ENCODE results near the gene POC1A.

Gene POC1A

DNA sequence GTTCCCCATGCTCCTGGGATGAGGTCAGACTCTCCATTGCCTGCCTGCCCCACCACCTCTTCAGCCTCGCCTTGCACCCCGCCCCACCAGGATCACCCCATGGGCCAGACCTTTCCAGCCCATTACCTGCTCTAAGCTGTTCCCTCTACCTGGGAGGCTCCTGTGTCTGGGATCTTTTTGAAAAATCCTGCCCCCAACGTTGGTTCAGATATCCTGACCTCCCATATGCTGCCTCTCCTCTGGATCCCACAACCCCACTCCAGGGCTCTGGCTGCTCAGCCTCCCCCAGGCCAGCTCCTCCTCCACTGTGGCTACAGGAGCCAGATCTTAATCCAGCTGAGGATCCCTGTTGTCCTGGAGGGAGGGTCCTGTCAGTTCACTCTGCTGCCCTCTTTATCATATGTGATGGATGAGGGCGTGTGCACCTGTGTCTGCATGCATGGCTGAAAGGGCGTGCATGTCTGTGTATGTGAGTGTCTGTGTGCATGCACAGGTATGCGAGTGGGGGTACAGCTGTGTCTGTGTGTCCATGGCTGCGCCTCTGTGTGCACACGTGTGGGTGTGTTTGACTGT is 22.0 kb upstream of the POC1A start:
- H3K27ac ChIP-seq (ENCODE audit: extremely low read depth, low read depth, low read length) = no peak overlapping the region
- no peak for TF ChIP-seq ZNF292 (tag by site-specific recombination; IDR thresholded peaks at IDR 0.05; ENCODE audit: borderline replicate concordance, low read depth)
- no peak for TF ChIP-seq ZBTB48 (tag by site-specific recombination; IDR thresholded peaks at IDR 0.05)
- peak; percentile 49 for TF ChIP-seq GLIS1 (tag by site-specific recombination; IDR thresholded peaks at IDR 0.05)
- TF ChIP-seq SP3 (tag by site-specific recombination; IDR thresholded peaks at IDR 0.05) = no peak
- TF ChIP-seq, protein P1, sequence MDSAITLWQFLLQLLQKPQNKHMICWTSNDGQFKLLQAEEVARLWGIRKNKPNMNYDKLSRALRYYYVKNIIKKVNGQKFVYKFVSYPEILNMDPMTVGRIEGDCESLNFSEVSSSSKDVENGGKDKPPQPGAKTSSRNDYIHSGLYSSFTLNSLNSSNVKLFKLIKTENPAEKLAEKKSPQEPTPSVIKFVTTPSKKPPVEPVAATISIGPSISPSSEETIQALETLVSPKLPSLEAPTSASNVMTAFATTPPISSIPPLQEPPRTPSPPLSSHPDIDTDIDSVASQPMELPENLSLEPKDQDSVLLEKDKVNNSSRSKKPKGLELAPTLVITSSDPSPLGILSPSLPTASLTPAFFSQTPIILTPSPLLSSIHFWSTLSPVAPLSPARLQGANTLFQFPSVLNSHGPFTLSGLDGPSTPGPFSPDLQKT (IDR thresholded peaks at IDR 0.05; ENCODE audit: borderline replicate concordance, low read depth, low read length) = no peak
- TF ChIP-seq HOXD13 (CRISPR knock-in tag; IDR thresholded peaks at IDR 0.05; ENCODE audit: borderline replicate concordance) = no peak
- TF ChIP-seq, protein P2, sequence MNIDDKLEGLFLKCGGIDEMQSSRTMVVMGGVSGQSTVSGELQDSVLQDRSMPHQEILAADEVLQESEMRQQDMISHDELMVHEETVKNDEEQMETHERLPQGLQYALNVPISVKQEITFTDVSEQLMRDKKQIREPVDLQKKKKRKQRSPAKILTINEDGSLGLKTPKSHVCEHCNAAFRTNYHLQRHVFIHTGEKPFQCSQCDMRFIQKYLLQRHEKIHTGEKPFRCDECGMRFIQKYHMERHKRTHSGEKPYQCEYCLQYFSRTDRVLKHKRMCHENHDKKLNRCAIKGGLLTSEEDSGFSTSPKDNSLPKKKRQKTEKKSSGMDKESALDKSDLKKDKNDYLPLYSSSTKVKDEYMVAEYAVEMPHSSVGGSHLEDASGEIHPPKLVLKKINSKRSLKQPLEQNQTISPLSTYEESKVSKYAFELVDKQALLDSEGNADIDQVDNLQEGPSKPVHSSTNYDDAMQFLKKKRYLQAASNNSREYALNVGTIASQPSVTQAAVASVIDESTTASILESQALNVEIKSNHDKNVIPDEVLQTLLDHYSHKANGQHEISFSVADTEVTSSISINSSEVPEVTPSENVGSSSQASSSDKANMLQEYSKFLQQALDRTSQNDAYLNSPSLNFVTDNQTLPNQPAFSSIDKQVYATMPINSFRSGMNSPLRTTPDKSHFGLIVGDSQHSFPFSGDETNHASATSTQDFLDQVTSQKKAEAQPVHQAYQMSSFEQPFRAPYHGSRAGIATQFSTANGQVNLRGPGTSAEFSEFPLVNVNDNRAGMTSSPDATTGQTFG (tag by site-specific recombination; IDR thresholded peaks at IDR 0.05; ENCODE audit: borderline replicate concordance) = no peak
- no peaks in the 10 kb centered on the region for H3K9me3 ChIP-seq (ENCODE audit: control insufficient read depth, insufficient read depth, low read depth, low read length)
- no peaks in the 10 kb centered on the region for H3K36me3 ChIP-seq (ENCODE audit: control insufficient read depth in 2 of 2, insufficient read depth in 1 of 2, low read length in 2 of 2)
- ChIA-PET CTCF (interaction anchor here (0.6 kb wide), 1 partner anchor 208 kb away, joined by 3 read pairs; no protein-coding TSS in a partner anchor), POLR2A (no interaction called here)
- no peaks in the 10 kb centered on the region for H3K4me1 ChIP-seq (ENCODE audit: control insufficient read depth, insufficient read depth, low read length)
- no peak overlapping the region for H3K4me3 ChIP-seq (ENCODE audit: low read depth, low read length)

DNA sequence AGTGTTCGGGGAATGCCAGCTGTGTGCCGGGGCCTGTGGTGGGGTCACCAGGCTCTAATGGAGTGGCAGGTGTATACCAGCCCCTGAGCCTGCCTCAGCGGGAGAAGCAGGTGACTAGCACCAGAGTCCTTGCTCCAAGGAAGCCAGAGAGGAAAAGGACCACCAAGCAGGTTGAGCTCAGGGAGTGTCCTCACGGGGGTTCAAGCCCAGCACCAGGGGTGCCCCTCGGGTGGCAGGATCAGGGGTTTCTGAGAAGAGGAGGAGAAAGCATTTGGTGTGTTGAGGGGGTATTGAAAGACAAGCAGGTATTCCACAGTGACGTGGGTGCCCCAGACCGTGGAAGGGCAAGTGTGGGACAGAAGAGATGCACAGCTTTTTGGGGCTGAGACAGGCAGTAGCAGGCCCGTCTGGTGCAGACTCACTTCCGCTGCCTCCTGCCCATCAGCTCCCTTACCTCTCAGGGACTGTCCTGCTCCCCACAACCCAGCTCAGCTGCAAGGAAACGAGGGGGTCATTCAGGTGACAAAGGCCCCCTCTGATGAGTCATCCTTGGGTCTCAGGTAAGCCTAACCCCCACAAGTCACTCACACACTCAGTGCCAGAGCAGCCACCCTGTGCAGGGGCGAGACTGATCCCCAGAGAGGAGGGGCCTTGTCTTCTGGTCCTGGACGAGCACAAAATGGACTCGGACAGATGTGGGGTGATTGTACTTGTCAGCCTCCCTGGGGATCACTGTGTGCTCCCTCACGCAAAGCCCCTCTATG is 21.4 kb upstream of the POC1A start:
- Histone ChIP-seq H3K36me3 (ENCODE audit: control insufficient read depth in 2 of 2, insufficient read depth in 1 of 2, low read length in 2 of 2) (no peaks in the 10 kb centered on the region), H3K9me3 (ENCODE audit: control insufficient read depth, insufficient read depth, low read depth, low read length) (no peaks in the 10 kb centered on the region), H3K27ac (ENCODE audit: extremely low read depth, low read depth, low read length) (no peak overlapping the region), H3K4me3 (ENCODE audit: low read depth, low read length) (no peak overlapping the region), H3K4me1 (ENCODE audit: control insufficient read depth, insufficient read depth, low read length) (no peaks in the 10 kb centered on the region)
- ChIA-PET CTCF (no interaction called here), POLR2A (interaction anchor here (0.6 kb wide), 1 partner anchor 191 kb away, joined by 3 read pairs; no protein-coding TSS in a partner anchor)
- TF ChIP-seq, protein P3, sequence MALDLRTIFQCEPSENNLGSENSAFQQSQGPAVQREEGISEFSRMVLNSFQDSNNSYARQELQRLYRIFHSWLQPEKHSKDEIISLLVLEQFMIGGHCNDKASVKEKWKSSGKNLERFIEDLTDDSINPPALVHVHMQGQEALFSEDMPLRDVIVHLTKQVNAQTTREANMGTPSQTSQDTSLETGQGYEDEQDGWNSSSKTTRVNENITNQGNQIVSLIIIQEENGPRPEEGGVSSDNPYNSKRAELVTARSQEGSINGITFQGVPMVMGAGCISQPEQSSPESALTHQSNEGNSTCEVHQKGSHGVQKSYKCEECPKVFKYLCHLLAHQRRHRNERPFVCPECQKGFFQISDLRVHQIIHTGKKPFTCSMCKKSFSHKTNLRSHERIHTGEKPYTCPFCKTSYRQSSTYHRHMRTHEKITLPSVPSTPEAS (tag by site-specific recombination; IDR thresholded peaks at IDR 0.05) = no peak
- TF ChIP-seq, protein P4, sequence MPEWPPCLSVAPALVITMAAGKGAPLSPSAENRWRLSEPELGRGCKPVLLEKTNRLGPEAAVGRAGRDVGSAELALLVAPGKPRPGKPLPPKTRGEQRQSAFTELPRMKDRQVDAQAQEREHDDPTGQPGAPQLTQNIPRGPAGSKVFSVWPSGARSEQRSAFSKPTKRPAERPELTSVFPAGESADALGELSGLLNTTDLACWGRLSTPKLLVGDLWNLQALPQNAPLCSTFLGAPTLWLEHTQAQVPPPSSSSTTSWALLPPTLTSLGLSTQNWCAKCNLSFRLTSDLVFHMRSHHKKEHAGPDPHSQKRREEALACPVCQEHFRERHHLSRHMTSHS (tag by site-specific recombination; IDR thresholded peaks at IDR 0.05) = no peak
- no peak for TF ChIP-seq ZBTB8A (tag by site-specific recombination; IDR thresholded peaks at IDR 0.05)
- TF ChIP-seq ZNF292 (tag by site-specific recombination; IDR thresholded peaks at IDR 0.05; ENCODE audit: borderline replicate concordance, low read depth) = no peak
- TF ChIP-seq ZNF140 (tag by site-specific recombination; IDR thresholded peaks at IDR 0.05) = no peak
- TF ChIP-seq ZNF132 (tag by site-specific recombination; IDR thresholded peaks at IDR 0.05; ENCODE audit: borderline replicate concordance) = no peak
- TF ChIP-seq ZNF571 (tag by site-specific recombination; IDR thresholded peaks at IDR 0.05) = no peak
- no peak for TF ChIP-seq SCRT2 (tag by site-specific recombination; IDR thresholded peaks at IDR 0.05)
- no peak for TF ChIP-seq YY2 (tag by site-specific recombination; IDR thresholded peaks at IDR 0.05)
- no peak for TF ChIP-seq ZNF530 (tag by site-specific recombination; IDR thresholded peaks at IDR 0.05; ENCODE audit: low read depth)
- TF ChIP-seq, protein P5, sequence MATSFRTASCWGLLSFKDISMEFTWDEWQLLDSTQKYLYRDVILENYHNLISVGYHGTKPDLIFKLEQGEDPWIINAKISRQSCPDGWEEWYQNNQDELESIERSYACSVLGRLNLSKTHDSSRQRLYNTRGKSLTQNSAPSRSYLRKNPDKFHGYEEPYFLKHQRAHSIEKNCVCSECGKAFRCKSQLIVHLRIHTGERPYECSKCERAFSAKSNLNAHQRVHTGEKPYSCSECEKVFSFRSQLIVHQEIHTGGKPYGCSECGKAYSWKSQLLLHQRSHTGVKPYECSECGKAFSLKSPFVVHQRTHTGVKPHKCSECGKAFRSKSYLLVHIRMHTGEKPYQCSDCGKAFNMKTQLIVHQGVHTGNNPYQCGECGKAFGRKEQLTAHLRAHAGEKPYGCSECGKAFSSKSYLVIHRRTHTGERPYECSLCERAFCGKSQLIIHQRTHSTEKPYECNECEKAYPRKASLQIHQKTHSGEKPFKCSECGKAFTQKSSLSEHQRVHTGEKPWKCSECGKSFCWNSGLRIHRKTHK (tag by site-specific recombination; IDR thresholded peaks at IDR 0.05) = no peak
- no peak for TF ChIP-seq ZNF654 (tag by site-specific recombination; IDR thresholded peaks at IDR 0.05; ENCODE audit: low read depth)
- no peak for TF ChIP-seq ZNF660 (tag by site-specific recombination; IDR thresholded peaks at IDR 0.05)
- TF ChIP-seq ZNF2 (tag by site-specific recombination; IDR thresholded peaks at IDR 0.05) = no peak
- no peak for TF ChIP-seq ZNF174 (tag by site-specific recombination; IDR thresholded peaks at IDR 0.05)

Data from HEK293 (cell line).